HEK293 (cell line): Measurements from ENCODE around the gene TMIGD1.

Experiments used
- BCL11A ChIP-seq: fragments of 450-650 bp; formaldehyde crosslinking; IDR thresholded peaks from 2 replicates; pipeline ENCODE4 v1.5.1; 2016; ENCODE audit warnings: low read depth, missing biosample characterization, missing genetic modification characterization
- MZF1 ChIP-seq: fragments of 450-650 bp; formaldehyde crosslinking; IDR thresholded peaks from 2 replicates; pipeline ENCODE4 v1.5.1; 2017; ENCODE audit warnings: missing biosample characterization, missing genetic modification characterization, borderline replicate concordance
- SETDB1 ChIP-seq: IDR thresholded peaks from one replicate; pipeline ENCODE4 v1.6.1; 2017; ENCODE audit warnings: mild to moderate bottlenecking, low read length, moderate library complexity, mixed read lengths; ENCODE audit not compliant: insufficient read length
- SP2 ChIP-seq: fragments of 450-650 bp; formaldehyde crosslinking; IDR thresholded peaks from 2 replicates; pipeline ENCODE4 v1.5.1; 2016; ENCODE audit warnings: missing biosample characterization, missing genetic modification characterization
- TCF7L2 ChIP-seq: IDR thresholded peaks from 2 replicates; pipeline ENCODE4 v1.6.1; 2011; ENCODE audit warnings: low read depth, mild to moderate bottlenecking, inconsistent platforms, low read length, moderate library complexity, borderline replicate concordance
- ZBTB17 ChIP-seq: fragments of 450-650 bp; formaldehyde crosslinking; IDR thresholded peaks from 2 replicates; pipeline ENCODE4 v1.5.1; 2016; ENCODE audit warnings: missing biosample characterization, missing genetic modification characterization
- ZIC2 ChIP-seq: fragments of 450-650 bp; formaldehyde crosslinking; IDR thresholded peaks from 2 replicates; pipeline ENCODE4 v1.5.1; 2016; ENCODE audit warnings: missing biosample characterization, missing genetic modification characterization
- ZNF132 ChIP-seq: fragments of 450-650 bp; formaldehyde crosslinking; IDR thresholded peaks from 2 replicates; pipeline ENCODE4 v1.5.1; 2017; ENCODE audit warnings: missing biosample characterization, missing genetic modification characterization, borderline replicate concordance
- ZNF140 ChIP-seq: fragments of 450-650 bp; formaldehyde crosslinking; IDR thresholded peaks from 2 replicates; pipeline ENCODE4 v1.5.1; 2016; ENCODE audit warnings: missing biosample characterization, missing genetic modification characterization
- ZNF169 ChIP-seq: fragments of 450-650 bp; formaldehyde crosslinking; IDR thresholded peaks from 2 replicates; pipeline ENCODE4 v1.5.1; 2016; ENCODE audit warnings: missing biosample characterization, missing genetic modification characterization
- ZNF248 ChIP-seq: fragments of 450-650 bp; formaldehyde crosslinking; IDR thresholded peaks from 2 replicates; pipeline ENCODE4 v1.5.1; 2017; ENCODE audit warnings: missing biosample characterization, missing genetic modification characterization
- ZNF292 ChIP-seq: fragments of 450-650 bp; formaldehyde crosslinking; IDR thresholded peaks from 2 replicates; pipeline ENCODE4 v1.5.1; 2016; ENCODE audit warnings: low read depth, missing biosample characterization, missing genetic modification characterization, borderline replicate concordance
- ZNF324 ChIP-seq: fragments of 450-650 bp; formaldehyde crosslinking; IDR thresholded peaks from 2 replicates; pipeline ENCODE4 v1.5.1; 2016; ENCODE audit warnings: missing biosample characterization, missing genetic modification characterization
- ZNF335 ChIP-seq: fragments of 450-650 bp; formaldehyde crosslinking; conservative IDR thresholded peaks from 2 replicates; pipeline ENCODE4 v1.5.1; 2016; ENCODE audit warnings: missing biosample characterization, missing genetic modification characterization
- ZNF341 ChIP-seq: fragments of 450-650 bp; formaldehyde crosslinking; IDR thresholded peaks from 2 replicates; pipeline ENCODE4; 2016; ENCODE audit warnings: low read depth, missing biosample characterization, missing genetic modification characterization
- ZNF423 ChIP-seq: fragments of 450-650 bp; formaldehyde crosslinking; IDR thresholded peaks from 2 replicates; pipeline ENCODE4 v1.5.1; 2016; ENCODE audit warnings: missing biosample characterization, missing genetic modification characterization
- ZNF514 ChIP-seq: fragments of 450-650 bp; formaldehyde crosslinking; IDR thresholded peaks from 2 replicates; pipeline ENCODE4 v1.5.1; 2016; ENCODE audit warnings: missing biosample characterization, missing genetic modification characterization
- ZNF549 ChIP-seq: fragments of 450-650 bp; IDR thresholded peaks from 2 replicates; pipeline ENCODE4 v1.5.1; 2018; ENCODE audit warnings: missing biosample characterization, missing genetic modification characterization, mild to moderate bottlenecking, inconsistent platforms, moderate library complexity
- ZNF555 ChIP-seq: fragments of 450-650 bp; formaldehyde crosslinking; conservative IDR thresholded peaks from 2 replicates; pipeline ENCODE4 v1.5.1; 2017; ENCODE audit warnings: missing biosample characterization, mild to moderate bottlenecking, missing genetic modification characterization, inconsistent platforms
- ZNF600 ChIP-seq: fragments of 450-650 bp; formaldehyde crosslinking; IDR thresholded peaks from 2 replicates; pipeline ENCODE4 v1.5.1; 2016; ENCODE audit warnings: missing biosample characterization, missing genetic modification characterization
- ZNF670 ChIP-seq: fragments of 450-650 bp; formaldehyde crosslinking; IDR thresholded peaks from 2 replicates; pipeline ENCODE4 v1.5.1; 2016; ENCODE audit warnings: missing biosample characterization, missing genetic modification characterization, low read depth
- TF ChIP-seq, protein P1 (sequence below): fragments of 450-650 bp; formaldehyde crosslinking; IDR thresholded peaks from 2 replicates; pipeline ENCODE4 v1.5.1; 2016; ENCODE audit warnings: missing biosample characterization, missing genetic modification characterization, borderline replicate concordance
- TF ChIP-seq, protein P2 (sequence below): fragments of 450-650 bp; formaldehyde crosslinking; IDR thresholded peaks from 2 replicates; pipeline ENCODE4 v1.5.1; 2016; ENCODE audit warnings: missing biosample characterization, missing genetic modification characterization
- TF ChIP-seq, protein P3 (sequence below): fragments of 450-650 bp; formaldehyde crosslinking; IDR thresholded peaks from 2 replicates; pipeline ENCODE4 v1.5.1; 2016; ENCODE audit warnings: missing biosample characterization, missing genetic modification characterization
- TF ChIP-seq, protein P4 (sequence below): fragments of 450-650 bp; formaldehyde crosslinking; IDR thresholded peaks from 2 replicates; pipeline ENCODE4; 2016; ENCODE audit warnings: missing biosample characterization, missing genetic modification characterization

Gene TMIGD1

DNA sequence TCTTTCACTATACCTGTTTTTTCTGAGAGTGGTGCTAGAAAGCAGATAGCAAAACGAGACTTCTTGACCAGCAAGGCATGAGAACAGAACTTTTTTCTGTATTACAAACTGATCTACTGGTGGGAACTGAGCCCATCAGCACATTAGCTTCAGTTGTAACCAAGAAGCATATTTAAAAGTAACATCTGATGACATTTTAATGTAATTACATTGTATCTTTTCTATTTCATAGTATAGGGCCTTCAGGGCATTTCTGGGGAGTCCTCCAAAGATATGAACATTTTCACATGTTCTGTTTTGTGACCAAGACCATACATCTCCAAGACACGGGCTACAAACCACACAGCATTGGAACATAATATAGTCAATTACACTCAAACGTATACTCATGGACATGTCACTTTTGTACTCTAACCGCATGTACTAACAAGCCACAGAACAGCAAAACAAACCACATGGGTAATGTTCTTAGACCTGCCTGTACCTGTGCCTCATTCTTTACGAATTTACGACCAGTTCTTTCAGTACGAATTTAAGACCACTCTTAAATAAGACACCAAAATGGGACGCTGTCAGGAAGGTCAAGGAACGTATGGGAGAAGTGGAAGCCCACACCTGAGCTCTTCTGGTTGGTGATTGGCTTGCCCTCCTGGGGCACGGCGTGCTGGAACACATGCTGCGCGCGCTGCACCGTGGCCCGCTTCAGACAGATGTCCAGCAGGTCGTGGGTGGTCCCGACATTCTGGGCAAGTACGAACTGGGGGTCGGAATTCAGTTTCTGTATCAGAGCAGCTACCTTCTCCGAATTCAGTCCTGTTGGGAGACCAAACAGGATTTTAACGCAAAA, 42.9 kb downstream of the TMIGD1 start (continued):
- TF ChIP-seq, protein P1, sequence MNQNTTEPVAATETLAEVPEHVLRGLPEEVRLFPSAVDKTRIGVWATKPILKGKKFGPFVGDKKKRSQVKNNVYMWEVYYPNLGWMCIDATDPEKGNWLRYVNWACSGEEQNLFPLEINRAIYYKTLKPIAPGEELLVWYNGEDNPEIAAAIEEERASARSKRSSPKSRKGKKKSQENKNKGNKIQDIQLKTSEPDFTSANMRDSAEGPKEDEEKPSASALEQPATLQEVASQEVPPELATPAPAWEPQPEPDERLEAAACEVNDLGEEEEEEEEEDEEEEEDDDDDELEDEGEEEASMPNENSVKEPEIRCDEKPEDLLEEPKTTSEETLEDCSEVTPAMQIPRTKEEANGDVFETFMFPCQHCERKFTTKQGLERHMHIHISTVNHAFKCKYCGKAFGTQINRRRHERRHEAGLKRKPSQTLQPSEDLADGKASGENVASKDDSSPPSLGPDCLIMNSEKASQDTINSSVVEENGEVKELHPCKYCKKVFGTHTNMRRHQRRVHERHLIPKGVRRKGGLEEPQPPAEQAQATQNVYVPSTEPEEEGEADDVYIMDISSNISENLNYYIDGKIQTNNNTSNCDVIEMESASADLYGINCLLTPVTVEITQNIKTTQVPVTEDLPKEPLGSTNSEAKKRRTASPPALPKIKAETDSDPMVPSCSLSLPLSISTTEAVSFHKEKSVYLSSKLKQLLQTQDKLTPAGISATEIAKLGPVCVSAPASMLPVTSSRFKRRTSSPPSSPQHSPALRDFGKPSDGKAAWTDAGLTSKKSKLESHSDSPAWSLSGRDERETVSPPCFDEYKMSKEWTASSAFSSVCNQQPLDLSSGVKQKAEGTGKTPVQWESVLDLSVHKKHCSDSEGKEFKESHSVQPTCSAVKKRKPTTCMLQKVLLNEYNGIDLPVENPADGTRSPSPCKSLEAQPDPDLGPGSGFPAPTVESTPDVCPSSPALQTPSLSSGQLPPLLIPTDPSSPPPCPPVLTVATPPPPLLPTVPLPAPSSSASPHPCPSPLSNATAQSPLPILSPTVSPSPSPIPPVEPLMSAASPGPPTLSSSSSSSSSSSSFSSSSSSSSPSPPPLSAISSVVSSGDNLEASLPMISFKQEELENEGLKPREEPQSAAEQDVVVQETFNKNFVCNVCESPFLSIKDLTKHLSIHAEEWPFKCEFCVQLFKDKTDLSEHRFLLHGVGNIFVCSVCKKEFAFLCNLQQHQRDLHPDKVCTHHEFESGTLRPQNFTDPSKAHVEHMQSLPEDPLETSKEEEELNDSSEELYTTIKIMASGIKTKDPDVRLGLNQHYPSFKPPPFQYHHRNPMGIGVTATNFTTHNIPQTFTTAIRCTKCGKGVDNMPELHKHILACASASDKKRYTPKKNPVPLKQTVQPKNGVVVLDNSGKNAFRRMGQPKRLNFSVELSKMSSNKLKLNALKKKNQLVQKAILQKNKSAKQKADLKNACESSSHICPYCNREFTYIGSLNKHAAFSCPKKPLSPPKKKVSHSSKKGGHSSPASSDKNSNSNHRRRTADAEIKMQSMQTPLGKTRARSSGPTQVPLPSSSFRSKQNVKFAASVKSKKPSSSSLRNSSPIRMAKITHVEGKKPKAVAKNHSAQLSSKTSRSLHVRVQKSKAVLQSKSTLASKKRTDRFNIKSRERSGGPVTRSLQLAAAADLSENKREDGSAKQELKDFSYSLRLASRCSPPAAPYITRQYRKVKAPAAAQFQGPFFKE = no peak
- TF ChIP-seq ZIC2 (tag by site-specific recombination) (peak; percentile 61), ZNF248 (tag by site-specific recombination) (no peak), ZNF600 (peak; percentile 82), ZNF549 (tag by site-specific recombination) (no peak), ZNF670 (tag by site-specific recombination) (no peak), MZF1 (tag by site-specific recombination) (no peak), ZNF341 (tag by site-specific recombination) (no peak), ZNF169 (no peak), ZNF140 (no peak), TCF7L2 (no peak), ZNF132 (no peak), SETDB1 (no peak), ZNF324 (0 out of 2 replicates have a peak, but pooled peaks have one; percentile 4), ZNF514 (tag by site-specific recombination) (no peak), ZBTB17 (tag by site-specific recombination) (peak; percentile 64; the same call in 1 of the 2 replicates), ZNF555 (tag by site-specific recombination) (no peak), BCL11A (tag by site-specific recombination) (0 out of 2 replicates have a peak, but pooled peaks have one; percentile 11), ZNF423 (tag by site-specific recombination) (no peak), SP2 (tag by site-specific recombination) (peak; percentile 33), ZNF335 (peak; percentile 68; the same call in 1 of the 2 replicates), ZNF292 (no peak)
- TF ChIP-seq, protein P2, sequence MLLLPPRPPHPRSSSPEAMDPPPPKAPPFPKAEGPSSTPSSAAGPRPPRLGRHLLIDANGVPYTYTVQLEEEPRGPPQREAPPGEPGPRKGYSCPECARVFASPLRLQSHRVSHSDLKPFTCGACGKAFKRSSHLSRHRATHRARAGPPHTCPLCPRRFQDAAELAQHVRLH (tag by site-specific recombination) = no peak
- TF ChIP-seq, protein P3, sequence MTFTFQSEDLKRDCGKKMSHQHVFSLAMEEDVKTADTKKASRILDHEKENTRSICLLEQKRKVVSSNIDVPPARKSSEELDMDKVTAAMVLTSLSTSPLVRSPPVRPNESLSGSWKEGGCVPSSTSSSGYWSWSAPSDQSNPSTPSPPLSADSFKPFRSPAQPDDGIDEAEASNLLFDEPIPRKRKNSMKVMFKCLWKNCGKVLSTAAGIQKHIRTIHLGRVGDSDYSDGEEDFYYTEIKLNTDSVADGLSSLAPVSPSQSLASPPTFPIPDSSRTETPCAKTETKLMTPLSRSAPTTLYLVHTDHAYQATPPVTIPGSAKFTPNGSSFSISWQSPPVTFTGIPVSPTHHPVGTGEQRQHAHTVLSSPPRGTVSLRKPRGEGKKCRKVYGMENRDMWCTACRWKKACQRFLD (tag by site-specific recombination) = no peak
- TF ChIP-seq, protein P4, sequence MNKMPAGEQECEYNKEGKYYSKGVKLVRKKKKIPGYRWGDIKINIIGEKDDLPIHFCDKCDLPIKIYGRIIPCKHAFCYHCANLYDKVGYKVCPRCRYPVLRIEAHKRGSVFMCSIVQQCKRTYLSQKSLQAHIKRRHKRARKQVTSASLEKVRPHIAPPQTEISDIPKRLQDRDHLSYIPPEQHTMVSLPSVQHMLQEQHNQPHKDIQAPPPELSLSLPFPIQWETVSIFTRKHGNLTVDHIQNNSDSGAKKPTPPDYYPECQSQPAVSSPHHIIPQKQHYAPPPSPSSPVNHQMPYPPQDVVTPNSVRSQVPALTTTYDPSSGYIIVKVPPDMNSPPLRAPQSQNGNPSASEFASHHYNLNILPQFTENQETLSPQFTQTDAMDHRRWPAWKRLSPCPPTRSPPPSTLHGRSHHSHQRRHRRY (tag by site-specific recombination) = no peak
